SJCRH30 (cell line): Measurements from ENCODE around the gene AEBP2. TPM values are rescaled to one million over a fixed set of nuclear protein-coding genes. Genes with fewer than 3 reads are reported as not detected.
"Not testable (repeated sequence)": the region's sequence is repeated elsewhere in the genome, so short reads cannot be mapped to it uniquely, and the experiment has no call there.

Experiments
- DNase-seq, 2 experiments: peaks; one replicate each; pipeline ENCODE4 v3.0.0-alpha.2; 2015 to 2020
- H3K27ac ChIP-seq: fragments of 250-450 bp; sonication (Bioruptor Pico); 2 replicates; pipeline ENCODE4 v1.5.1; 2020; ENCODE audit warnings: mild to moderate bottlenecking, moderate library complexity
- H3K27me3 ChIP-seq: fragments of 250-450 bp; sonication (Bioruptor Pico); 2 replicates; pipeline ENCODE4 v1.5.1; 2020; ENCODE audit warnings: mild to moderate bottlenecking, moderate library complexity
- H3K36me3 ChIP-seq: fragments of 250-450 bp; sonication (Bioruptor Pico); 2 replicates; pipeline ENCODE4 v1.5.1; 2020; ENCODE audit warnings: mild to moderate bottlenecking, moderate library complexity
- H3K4me1 ChIP-seq: fragments of 250-450 bp; sonication (Bioruptor Pico); 2 replicates; pipeline ENCODE4 v1.5.1; 2020; ENCODE audit warnings: mild to moderate bottlenecking, moderate library complexity
- H3K4me3 ChIP-seq: fragments of 250-450 bp; sonication (Bioruptor Pico); 2 replicates; pipeline ENCODE4 v1.5.1; 2020; ENCODE audit warnings: mild to moderate bottlenecking, moderate library complexity
- H3K9me3 ChIP-seq: fragments of 250-450 bp; sonication (Bioruptor Pico); replicated peaks from 2 replicates; pipeline ENCODE4 v1.5.1; 2020; ENCODE audit warnings: mild to moderate bottlenecking, moderate library complexity
- total RNA-seq: library from RNA; depleted of rRNA; stranded (reverse); fragments of >200 nt; shearing (Covaris generic); gene quantifications from 2 replicates; pipeline ENCODE4 v1.2.3, GENCODE V29; 2014; rRNA removed

AEBP2 gene, protein sequence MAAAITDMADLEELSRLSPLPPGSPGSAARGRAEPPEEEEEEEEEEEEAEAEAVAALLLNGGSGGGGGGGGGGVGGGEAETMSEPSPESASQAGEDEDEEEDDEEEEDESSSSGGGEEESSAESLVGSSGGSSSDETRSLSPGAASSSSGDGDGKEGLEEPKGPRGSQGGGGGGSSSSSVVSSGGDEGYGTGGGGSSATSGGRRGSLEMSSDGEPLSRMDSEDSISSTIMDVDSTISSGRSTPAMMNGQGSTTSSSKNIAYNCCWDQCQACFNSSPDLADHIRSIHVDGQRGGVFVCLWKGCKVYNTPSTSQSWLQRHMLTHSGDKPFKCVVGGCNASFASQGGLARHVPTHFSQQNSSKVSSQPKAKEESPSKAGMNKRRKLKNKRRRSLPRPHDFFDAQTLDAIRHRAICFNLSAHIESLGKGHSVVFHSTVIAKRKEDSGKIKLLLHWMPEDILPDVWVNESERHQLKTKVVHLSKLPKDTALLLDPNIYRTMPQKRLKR
- total RNA-seq = 27.6 and 29.7 TPM in 2 replicates

DNA sequence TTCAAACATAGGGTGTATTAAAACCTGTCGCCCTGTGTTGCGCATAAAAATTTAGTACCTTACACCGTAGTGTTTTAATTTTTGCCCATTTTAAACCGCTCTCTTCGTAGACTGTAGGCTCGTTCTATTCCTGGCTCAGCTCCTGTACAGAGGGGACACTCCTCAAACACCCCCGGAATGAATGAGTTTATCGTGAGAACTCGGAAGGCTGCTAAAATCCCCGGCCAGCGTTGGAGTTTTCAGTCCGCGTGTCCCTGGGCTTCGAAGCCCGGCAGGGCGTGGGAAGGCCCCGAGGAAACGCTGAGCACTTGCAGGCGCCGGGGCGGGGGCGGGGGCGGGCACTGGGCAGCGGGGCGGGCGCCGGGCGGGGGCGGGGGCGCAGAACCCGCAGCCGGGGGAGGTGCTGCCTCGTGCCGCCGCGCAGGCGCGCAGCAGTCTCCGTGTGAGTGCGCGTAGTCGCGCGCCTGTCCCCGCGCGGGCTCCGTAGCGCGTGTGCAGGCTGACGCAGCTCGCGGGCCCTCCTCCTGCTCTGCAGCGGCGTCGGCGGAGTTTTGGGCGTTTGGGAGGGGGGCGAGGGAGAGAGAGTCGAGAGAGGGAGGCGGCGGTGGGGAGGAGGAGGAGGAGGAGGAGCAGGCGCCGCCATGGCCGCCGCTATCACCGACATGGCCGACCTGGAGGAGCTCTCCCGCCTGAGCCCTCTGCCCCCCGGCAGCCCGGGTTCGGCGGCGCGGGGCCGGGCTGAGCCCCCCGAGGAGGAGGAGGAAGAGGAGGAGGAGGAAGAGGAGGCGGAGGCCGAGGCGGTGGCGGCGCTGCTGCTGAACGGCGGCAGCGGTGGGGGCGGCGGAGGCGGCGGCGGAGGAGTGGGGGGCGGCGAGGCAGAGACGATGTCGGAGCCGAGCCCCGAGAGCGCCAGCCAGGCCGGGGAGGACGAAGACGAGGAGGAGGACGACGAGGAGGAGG lies at the start of gene AEBP2:
AEBP2 (plus strand) TSS at position 434 of the 960 bp plus-strand sequence; CDS start at position 642, 208 bp downstream.
- DNase-seq = peak; percentile 88 to 90
- Histone ChIP-seq H3K4me3 (peak within 1 kb of the TSS; percentile 99), H3K27me3 (no peaks in the 10 kb centered on the region), H3K4me1 (no peaks in the 10 kb centered on the region; the same call in 1 of the 2 replicates), H3K9me3 (no peaks in the 10 kb centered on the region), H3K27ac (peak within 1 kb of the TSS; percentile 84), H3K36me3 (peaks cover 17% of the 10 kb centered on the region)

DNA sequence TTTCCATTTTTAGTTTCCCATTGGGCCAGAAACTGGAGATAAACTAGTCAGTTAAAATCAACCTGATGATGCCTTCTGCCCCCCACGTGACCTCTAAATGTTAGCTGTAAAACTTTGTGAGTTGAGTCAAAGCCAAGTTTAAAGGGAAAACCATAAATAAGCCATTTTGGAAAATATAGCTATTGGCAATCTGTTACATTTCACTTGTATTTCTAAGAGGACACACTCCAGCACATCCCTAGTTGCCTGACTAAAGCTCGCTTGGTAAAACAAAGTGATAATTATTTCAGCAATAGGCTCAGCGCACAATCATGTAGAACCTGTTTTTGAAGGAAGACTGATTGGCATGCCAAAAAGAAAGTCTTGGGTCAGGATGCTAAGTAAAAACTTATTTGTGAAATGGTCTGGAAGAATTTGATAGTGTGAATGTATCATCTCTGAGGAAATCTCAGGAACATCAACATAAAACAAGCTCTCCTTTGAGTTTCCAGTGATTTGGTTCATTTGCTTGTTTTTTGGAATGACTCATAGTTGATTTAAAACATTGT lies 49.2 kb upstream of the AEBP2 start:
- no peaks in the 10 kb centered on the region for H3K9me3 ChIP-seq
- H3K27ac ChIP-seq = no peak overlapping the region
- H3K27me3 ChIP-seq = no peaks in the 10 kb centered on the region
- H3K36me3 ChIP-seq = no peaks in the 10 kb centered on the region
- DNase-seq = no peak
- peaks cover 39% of the 10 kb centered on the region for H3K4me1 ChIP-seq
- no peak overlapping the region for H3K4me3 ChIP-seq

DNA sequence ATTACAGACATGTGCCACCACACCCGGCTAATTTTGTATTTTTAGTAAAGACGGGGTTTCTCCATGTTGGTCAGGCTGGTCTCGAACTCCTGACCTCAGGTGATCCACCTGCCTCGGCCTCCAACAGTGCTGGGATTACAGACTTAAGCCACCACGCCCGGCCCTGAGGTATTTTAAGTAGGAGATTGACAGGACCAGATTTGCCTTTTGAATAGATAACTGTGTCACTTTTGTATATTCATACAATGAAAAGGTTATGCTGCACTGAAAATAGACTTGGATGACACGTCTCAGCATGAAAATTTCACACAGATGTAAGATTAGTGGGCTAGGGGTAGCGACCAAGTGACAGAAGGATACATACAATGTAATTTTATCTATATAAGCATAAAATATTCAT lies 46.6 kb upstream of the AEBP2 start:
- not testable (repeated sequence) for H3K4me3 ChIP-seq, H3K9me3 ChIP-seq, H3K27ac ChIP-seq, H3K36me3 ChIP-seq, H3K27me3 ChIP-seq
- peaks cover 27% of the 10 kb centered on the region for H3K4me1 ChIP-seq
- peak; percentile 9 to 52 for DNase-seq

DNA sequence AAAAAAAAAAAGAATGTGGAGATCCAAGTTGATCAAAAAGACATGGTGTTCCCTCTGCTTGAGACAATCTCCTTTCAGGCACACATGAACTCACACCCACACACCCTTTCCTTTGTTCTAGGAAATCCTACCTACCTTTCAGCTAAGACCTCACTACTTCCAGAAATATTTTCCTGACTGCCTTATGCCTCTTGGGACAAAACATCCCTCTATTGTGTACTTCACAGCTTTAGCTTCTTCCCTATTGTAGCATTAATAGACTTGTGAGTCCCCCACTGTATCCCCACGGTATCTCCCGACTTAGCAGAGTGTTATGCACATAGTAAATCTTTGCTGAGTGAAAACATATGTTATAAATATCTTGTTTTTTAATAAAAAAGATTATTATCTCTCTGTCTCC lies 44.9 kb upstream of the AEBP2 start:
- no peak overlapping the region for H3K27ac ChIP-seq

DNA sequence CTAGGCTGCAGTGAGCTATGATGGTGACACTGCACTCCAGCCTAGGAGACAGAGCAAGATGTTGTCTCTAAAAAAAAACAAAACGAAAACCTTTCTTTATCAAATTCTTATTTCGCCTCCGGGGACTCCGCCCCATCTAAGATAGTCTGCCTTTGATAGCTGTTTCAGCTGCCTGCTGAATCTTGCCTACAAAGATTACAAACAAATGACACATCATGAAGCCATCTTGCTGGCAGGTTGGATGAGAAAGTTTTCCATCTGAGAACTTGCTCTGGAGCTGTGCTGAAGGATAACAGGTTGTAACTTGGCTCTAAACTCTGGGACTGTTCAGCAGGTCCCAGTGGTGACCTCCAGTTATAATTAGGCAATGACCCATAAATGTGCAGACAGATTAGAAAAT lies 41.8 kb upstream of the AEBP2 start:
- Histone ChIP-seq H3K36me3 (no peaks in the 10 kb centered on the region), H3K9me3 (no peaks in the 10 kb centered on the region), H3K27ac (no peak overlapping the region), H3K4me1 (peaks cover 15% of the 10 kb centered on the region), H3K4me3 (no peak overlapping the region), H3K27me3 (no peaks in the 10 kb centered on the region)
- no peak for DNase-seq

More for the DNA sequence above, 44.9 kb upstream of the AEBP2 start:
- no peak for DNase-seq
- no peak overlapping the region for H3K4me3 ChIP-seq
- H3K4me1 ChIP-seq = peaks cover 10% of the 10 kb centered on the region
- no peaks in the 10 kb centered on the region for H3K9me3 ChIP-seq
- H3K36me3 ChIP-seq = no peaks in the 10 kb centered on the region
- no peaks in the 10 kb centered on the region for H3K27me3 ChIP-seq

DNA sequence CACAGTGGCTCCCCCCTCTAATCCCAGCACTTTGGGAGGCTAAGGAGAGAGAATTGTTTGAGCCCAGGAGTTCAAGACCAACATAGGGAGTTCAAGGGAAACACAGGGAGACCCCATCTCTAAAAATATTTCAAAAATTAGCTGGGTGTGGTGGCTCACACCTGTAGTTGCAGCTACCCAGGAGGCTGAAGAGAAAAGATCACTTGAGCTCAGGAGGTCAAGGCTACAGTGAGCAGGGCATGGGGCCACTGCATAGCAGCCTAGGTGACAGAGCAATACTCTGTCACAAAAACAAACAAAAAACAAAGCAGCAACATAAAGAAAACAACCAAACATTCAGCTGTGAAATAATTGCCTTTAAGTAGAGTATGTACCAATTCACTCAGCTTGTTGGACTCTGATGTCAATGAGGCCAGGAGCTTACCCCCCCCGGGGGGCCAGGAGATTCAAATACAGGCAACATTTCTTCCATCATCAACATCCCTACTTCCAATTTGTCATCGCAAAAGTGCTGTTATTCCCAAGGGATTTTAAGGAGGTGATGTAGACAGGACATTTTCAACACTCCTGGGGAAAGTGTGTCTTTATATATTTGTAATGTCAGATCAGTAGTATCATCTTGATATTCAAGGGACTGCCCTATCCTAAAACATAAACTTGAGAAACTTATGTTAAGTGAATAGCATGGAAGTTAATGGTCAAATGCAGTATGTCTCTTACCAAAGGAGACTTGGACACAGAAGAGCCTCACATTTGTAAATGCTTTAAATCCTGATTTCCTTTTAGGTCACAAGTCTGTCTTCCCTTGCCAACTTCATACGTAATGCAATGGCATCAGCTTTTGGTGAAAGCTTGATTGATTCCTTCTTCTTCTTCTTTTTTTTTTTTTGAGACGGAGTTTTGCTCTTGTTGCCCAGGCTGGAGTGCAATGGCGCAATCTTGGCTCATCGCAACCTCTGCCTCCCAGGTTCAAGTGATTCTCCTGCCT lies 40.6 kb upstream of the AEBP2 start:
- H3K4me1 ChIP-seq = peaks cover 20% of the 10 kb centered on the region
- H3K27ac ChIP-seq = no peak overlapping the region
- no peaks in the 10 kb centered on the region for H3K36me3 ChIP-seq
- no peak overlapping the region for H3K4me3 ChIP-seq
- no peaks in the 10 kb centered on the region for H3K9me3 ChIP-seq
- no peaks in the 10 kb centered on the region for H3K27me3 ChIP-seq
- DNase-seq = no peak

DNA sequence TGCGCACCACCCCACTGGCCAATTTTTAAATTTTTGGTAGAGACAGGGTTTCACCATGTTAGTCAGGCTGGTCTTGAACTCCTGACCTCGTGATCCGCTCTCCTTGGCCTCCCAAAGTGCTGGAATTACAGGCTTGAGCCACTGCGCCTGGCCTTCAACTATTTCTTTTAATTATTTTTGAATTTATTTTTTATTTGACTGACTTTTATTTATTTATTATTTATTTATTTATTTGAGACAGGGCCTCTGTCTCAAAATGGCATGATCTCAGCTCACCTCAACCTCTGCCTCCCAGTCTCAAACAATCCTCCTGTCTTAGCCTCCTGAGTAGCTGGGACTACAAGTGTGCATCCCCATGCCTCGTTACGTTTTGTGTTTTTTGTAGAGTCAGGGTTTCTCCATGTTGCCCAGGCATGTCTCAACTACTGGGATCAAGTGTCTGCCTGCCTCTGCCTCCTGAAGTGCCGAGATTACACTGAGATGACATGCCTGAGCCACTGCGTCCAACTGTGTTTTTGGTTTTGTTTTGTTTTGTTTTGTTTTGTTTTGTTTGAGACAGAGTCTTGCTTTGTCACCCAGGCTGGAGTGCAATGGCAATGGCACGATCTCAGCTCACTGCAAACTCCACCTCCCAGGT lies 38.5 kb upstream of the AEBP2 start:
- H3K27me3 ChIP-seq, H3K36me3 ChIP-seq, H3K4me3 ChIP-seq, H3K9me3 ChIP-seq, DNase-seq, H3K27ac ChIP-seq: not testable (repeated sequence)
- H3K4me1 ChIP-seq = peaks cover 23% of the 10 kb centered on the region

DNA sequence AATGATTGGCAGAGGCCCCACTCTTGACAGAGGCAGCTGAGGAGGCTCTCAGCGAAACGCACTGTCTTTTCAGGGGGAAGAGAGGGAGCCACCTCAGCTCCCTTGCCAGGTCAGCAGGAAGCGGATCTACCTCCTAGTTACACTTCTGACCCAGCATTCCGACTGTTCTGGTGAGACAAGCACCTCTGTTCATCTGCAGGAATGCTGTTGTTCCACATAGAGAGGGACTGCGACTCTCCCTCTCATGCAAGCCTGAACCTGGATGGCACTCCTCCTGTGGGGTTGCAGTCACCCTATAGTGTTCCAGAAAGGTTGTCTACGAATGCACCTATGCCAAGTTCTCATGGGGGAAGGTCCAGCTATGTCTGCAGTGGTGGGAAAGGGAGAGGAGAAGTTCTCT lies 37.1 kb upstream of the AEBP2 start:
- H3K9me3 ChIP-seq = no peaks in the 10 kb centered on the region

DNA sequence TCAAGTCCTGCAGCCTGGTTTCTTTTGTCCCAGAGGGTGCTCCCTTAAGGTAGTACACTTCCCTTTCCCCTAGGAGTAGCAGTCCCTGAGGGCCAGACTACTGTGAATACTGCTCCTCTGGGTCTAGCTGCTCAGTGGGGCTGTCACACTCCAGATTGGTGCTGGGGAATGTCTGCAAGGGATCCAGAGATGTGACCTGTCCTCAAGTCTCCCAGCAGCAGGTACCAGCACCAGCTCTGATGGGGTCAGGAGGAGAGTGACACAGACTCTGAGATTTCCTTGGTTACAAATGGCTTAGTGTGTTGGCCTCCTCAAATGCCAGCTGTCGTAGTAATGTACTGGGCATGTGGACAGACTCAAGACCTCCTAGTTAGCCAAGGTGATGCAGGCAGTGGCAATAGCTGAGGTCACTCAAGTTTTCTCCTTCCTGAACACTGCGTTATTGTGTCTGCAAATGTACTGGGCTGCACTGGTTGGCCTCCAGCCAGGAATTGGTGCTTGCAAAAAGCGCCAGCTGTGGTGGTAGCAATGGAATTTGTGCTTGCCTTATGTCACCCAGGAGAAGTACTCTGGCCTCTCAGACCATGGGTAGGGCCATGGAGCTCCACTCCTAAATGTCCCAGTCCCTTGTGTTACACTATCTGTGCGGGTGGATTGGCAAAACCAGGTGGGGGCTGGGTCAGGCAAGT lies 36.4 kb upstream of the AEBP2 start:
- Histone ChIP-seq H3K27ac (peak overlapping the region; percentile 82), H3K36me3 (no peaks in the 10 kb centered on the region), H3K9me3 (no peaks in the 10 kb centered on the region), H3K27me3 (no peaks in the 10 kb centered on the region), H3K4me3 (no peak overlapping the region), H3K4me1 (peaks cover 23% of the 10 kb centered on the region)
- DNase-seq = peak; percentile 97 to 98

More for the DNA sequence above, 37.1 kb upstream of the AEBP2 start:
- no peaks in the 10 kb centered on the region for H3K36me3 ChIP-seq
- DNase-seq = no peak
- no peaks in the 10 kb centered on the region for H3K27me3 ChIP-seq
- peak overlapping the region; percentile 82 for H3K27ac ChIP-seq
- H3K4me1 ChIP-seq = peaks cover 23% of the 10 kb centered on the region
- H3K4me3 ChIP-seq = no peak overlapping the region

DNA sequence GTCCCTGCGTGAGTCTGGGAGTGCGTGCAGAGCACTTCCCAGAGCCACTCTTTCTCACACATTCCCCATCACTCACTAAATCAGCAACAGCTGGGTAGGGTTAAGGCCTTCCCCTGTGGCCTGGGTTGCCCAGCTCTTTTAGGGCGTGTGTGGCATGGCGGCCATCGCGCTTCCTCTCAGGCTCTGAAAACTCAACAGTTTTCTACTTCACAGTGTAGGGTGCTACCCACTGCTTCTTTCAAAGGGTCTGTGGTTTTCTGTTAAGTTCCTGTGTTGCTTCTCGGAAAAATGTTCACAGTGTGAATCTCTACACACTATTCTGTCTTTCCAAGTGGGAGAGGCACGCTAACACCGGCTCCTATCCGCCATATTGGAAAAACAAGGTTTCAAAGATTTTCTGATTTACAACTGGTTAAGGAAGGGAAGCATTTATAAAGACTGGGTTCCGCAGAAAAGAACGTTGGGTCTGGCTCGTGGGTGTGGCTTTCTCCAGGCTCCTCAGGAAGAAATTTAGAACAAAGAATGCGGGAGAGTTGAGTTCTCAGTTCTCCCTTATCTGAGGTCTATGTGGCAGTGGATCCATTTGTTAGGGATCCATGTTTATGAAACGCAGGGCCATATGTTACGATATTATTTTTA lies 34.9 kb upstream of the AEBP2 start:
- Histone ChIP-seq H3K36me3 (no peaks in the 10 kb centered on the region), H3K4me3 (no peak overlapping the region), H3K27ac (peak overlapping the region; percentile 82), H3K27me3 (no peaks in the 10 kb centered on the region), H3K4me1 (peaks cover 31% of the 10 kb centered on the region), H3K9me3 (no peaks in the 10 kb centered on the region)
- no peak for DNase-seq

DNA sequence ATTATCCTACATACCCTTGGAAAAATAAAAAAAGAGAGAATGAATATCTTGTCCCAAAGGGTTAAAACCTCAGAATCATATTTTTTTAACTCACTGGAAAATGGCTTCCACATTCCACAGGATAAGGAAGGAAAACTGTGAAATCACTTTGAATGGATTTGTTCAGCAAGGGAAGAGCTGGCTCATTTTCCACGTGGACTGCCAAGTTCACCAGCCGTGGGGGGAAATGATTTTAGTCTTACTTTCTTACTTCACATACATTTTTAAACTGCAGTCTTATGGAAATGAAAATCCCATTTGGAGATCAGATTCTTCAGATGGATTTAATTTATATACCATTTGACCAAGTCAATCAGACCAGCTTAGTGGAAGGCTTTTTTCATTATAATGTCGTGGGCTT lies 29.9 kb upstream of the AEBP2 start:
- Histone ChIP-seq H3K36me3 (no peaks in the 10 kb centered on the region), H3K27ac (peak overlapping the region; percentile 45), H3K9me3 (peaks cover 4% of the 10 kb centered on the region; the same call in 1 of the 2 replicates), H3K4me3 (no peak overlapping the region), H3K27me3 (no peaks in the 10 kb centered on the region), H3K4me1 (peaks cover 21% of the 10 kb centered on the region)
- DNase-seq = peak in 1 of 2 experiments; percentile 42

DNA sequence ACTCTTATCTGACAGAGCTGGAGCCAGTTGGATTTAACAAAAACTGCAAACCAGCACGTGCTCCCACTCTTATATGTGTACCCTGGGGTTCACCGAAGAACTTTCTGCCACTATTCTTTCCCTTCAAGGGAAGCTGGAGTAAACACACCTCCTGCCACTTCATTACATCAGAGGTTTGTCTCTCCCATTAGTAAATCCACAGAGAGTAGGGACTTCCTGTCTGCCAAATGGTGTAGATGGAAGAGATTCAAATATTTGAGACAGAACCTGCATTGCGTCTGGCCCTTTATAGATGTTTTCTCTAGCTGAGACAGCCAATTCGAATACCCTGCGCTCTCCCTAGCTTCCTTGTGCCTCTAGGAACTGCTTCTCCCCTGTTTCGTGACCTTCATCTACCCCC lies 29.1 kb upstream of the AEBP2 start:
- DNase-seq = peak in 1 of 2 experiments; percentile 39
- Histone ChIP-seq H3K27ac (peak overlapping the region; percentile 45), H3K36me3 (no peaks in the 10 kb centered on the region), H3K4me3 (no peak overlapping the region), H3K9me3 (peaks cover 4% of the 10 kb centered on the region; the same call in 1 of the 2 replicates), H3K4me1 (peaks cover 21% of the 10 kb centered on the region), H3K27me3 (no peaks in the 10 kb centered on the region)
